GM12891 (cell line): Measurements from ENCODE around the gene IGF2R.
A peak's percentile ranks its signal among the peaks of the same experiment; 100 is the strongest.

Source experiments
- PAX5 ChIP-seq: IDR thresholded peaks from 2 replicates; pipeline ENCODE4 v1.6.1; 2011; ENCODE audit warnings: low read length, moderate library complexity, mild to moderate bottlenecking; ENCODE audit not compliant: insufficient read depth, severe bottlenecking
- POLR2A ChIP-seq: IDR thresholded peaks from 2 replicates; pipeline ENCODE4 v1.6.1; 2011; ENCODE audit warnings: low read depth, low read length, control low read depth
- POLR2AphosphoS5 ChIP-seq: IDR thresholded peaks from 2 replicates; pipeline ENCODE4 v1.6.1; 2011; ENCODE audit warnings: low read depth, low read length, control low read depth
- SPI1 ChIP-seq: IDR thresholded peaks from 2 replicates; pipeline ENCODE4 v1.6.1; 2011; ENCODE audit warnings: low read depth, low read length, control low read depth
- TAF1 ChIP-seq: IDR thresholded peaks from 2 replicates; pipeline ENCODE4 v1.6.1; 2011; ENCODE audit warnings: low read depth, low read length, control low read depth

DNA sequence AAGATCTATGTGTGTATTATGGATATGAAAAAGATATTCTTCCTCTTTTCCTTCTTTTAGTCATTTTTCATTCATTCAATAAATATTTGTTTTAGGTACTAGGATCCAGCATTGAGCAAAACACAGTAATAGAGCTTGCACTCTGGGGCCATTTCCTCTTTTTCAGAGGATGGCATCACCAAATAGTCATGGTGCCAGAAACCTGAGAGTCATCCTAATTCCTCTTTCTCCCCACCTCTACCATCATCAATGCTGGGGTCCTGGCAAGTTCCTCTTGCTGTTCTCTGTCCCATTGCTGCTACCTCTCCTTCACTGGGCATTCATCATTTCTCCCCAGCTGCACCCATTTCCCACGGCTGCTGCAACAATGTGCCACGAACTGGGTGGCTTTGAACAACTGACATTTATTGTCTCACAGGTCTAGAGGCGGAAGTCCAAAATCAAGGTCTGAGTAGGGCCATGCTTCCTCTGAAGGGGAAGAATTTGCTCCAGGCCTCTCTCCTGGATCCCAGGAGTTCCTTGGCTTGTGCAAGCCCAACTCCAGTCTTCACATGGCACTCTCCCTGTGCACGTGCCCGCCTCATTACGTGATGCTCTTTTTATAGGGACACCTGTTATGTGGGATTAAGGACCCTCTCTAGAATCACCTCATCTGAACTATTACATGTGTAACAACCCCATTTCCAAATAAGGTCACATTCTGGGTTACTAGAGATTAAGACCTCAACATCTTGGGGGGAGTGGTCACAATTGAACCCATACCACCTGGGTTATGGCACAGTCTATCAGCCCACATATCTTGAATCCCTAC is 9.5 kb upstream of the IGF2R start:
- TF ChIP-seq POLR2A (no peak), POLR2AphosphoS5 (no peak), TAF1 (no peak), SPI1 (peak; percentile 96), PAX5 (no peak)
